Mesothelial cell of epicardium (in vitro differentiated cells): ENCODE measurements around the gene DNAI4. TPM values are rescaled to one million over a fixed set of nuclear protein-coding genes. Genes with fewer than 3 reads are reported as not detected.
"Not testable (repeated sequence)": the region's sequence is repeated elsewhere in the genome, so short reads cannot be mapped to it uniquely, and the experiment has no call there.

Experiments used
- DNase-seq, 2 experiments: peaks; one replicate each; pipeline ENCODE4 v3.0.0; 2021; ENCODE audit warnings: low spot score in 2 of 2; ENCODE audit not compliant: unreplicated experiment in 2 of 2
- H3K27ac Mint-ChIP-seq: 2 replicates; pipeline ENCODE4 v1.8.0; 2021; ENCODE audit warnings: mixed read lengths
- H3K27me3 Mint-ChIP-seq: 2 replicates; pipeline ENCODE4 v1.8.0; 2021; ENCODE audit warnings: low read depth, mixed read lengths
- H3K36me3 Mint-ChIP-seq: 2 replicates; pipeline ENCODE4 v1.8.0; 2021; ENCODE audit warnings: mixed read lengths
- H3K4me1 Mint-ChIP-seq: 2 replicates; pipeline ENCODE4 v1.8.0; 2021; ENCODE audit warnings: mixed read lengths
- H3K4me3 Mint-ChIP-seq: 2 replicates; pipeline ENCODE4 v1.8.0; 2021; ENCODE audit warnings: mild to moderate bottlenecking, moderate library complexity, mixed read lengths
- H3K9me3 Mint-ChIP-seq: 2 replicates; pipeline ENCODE4 v1.8.0; 2021; ENCODE audit warnings: mixed read lengths
- CTCF ChIP-seq: fragments of 200-600 bp; sonication (generic); IDR thresholded peaks from one replicate; pipeline ENCODE4 v1.5.0; 2021; ENCODE audit warnings: antibody characterized with exemption; ENCODE audit not compliant: unreplicated experiment
- total RNA-seq: library from RNA; stranded (reverse); gene quantifications from 3 replicates; pipeline ENCODE4 v1.2.1, GENCODE V29; 2021

Gene DNAI4
- total RNA-seq, 1 donor from 2014 or later = 9.3 TPM

GRCh38 chr1:66876664-66877063, 48.0 kb downstream of the DNAI4 start:
- no peak for DNase-seq

DNA sequence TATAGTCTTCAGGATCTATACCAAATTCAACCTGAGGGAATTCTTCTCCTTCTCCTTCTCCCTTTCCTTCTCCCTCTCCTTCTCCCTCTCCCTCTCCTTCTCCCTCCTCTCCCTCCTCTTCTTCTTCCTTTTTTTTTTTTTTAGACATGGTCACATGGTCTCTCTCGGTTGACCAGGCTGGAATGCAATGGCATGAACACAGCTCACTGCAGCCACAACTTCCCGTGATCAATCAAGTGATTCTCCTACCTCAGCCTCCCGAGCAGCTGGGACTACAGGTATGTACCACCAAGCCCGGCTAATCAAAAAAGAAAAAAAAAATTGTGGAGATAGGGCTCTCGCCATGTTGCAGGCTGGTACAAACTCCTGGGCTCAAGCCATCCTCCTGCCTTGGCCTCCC, 51.5 kb downstream of the DNAI4 start:
- Mint-ChIP-seq H3K4me1 (no peaks in the 10 kb centered on the region), H3K27ac (no peak overlapping the region), H3K4me3 (no peak overlapping the region), H3K9me3 (peaks cover 6% of the 10 kb centered on the region), H3K27me3 (no peaks in the 10 kb centered on the region), H3K36me3 (peaks cover 1% of the 10 kb centered on the region)
- TF ChIP-seq CTCF = no peak
- DNase-seq = no peak

More at GRCh38 chr1:66876664-66877063, 48.0 kb downstream of the DNAI4 start:
- H3K27ac Mint-ChIP-seq = no peak overlapping the region
- H3K36me3 Mint-ChIP-seq = peaks cover 9% of the 10 kb centered on the region
- H3K27me3 Mint-ChIP-seq = no peaks in the 10 kb centered on the region
- TF ChIP-seq CTCF = no peak
- H3K4me1 Mint-ChIP-seq = no peaks in the 10 kb centered on the region
- no peak overlapping the region for H3K4me3 Mint-ChIP-seq
- H3K9me3 Mint-ChIP-seq = peaks cover 34% of the 10 kb centered on the region

- not testable (repeated sequence) for H3K4me1 Mint-ChIP-seq, H3K36me3 Mint-ChIP-seq, H3K27me3 Mint-ChIP-seq, H3K4me3 Mint-ChIP-seq, H3K27ac Mint-ChIP-seq, H3K9me3 Mint-ChIP-seq, DNase-seq
Observed at GRCh38 chr1:66872024-66872423, 52.6 kb downstream of the DNAI4 start.

DNA sequence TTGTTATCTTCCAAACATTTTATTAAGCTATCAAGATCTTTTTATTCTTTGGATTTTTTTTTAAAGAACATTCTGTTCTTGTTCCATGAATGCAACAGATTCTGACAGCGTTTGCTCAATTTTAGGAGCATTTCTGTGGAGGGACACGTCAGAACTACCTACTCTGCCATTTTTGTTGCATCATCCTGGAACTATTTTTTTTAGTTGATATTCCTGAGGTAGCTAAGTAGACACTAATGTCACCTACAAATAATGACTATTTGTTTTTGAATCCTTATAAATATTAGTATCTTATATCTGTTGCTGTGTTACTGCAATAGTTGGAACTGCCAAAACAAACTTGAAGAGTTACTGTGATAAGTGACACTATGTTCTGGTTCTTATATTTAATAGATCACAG, 57.2 kb downstream of the DNAI4 start:
- TF ChIP-seq CTCF = no peak
- no peaks in the 10 kb centered on the region for H3K27me3 Mint-ChIP-seq
- H3K9me3 Mint-ChIP-seq = no peaks in the 10 kb centered on the region
- H3K27ac Mint-ChIP-seq = no peak overlapping the region
- DNase-seq = no peak
- H3K36me3 Mint-ChIP-seq = peaks cover 1% of the 10 kb centered on the region
- H3K4me1 Mint-ChIP-seq = no peaks in the 10 kb centered on the region
- no peak overlapping the region for H3K4me3 Mint-ChIP-seq

- H3K36me3 Mint-ChIP-seq = peaks cover 2% of the 10 kb centered on the region
- no peaks in the 10 kb centered on the region for H3K27me3 Mint-ChIP-seq
- no peak for DNase-seq
- no peak for TF ChIP-seq CTCF
- H3K9me3 Mint-ChIP-seq = no peaks in the 10 kb centered on the region
- no peak overlapping the region for H3K4me3 Mint-ChIP-seq
- H3K4me1 Mint-ChIP-seq = no peaks in the 10 kb centered on the region
- no peak overlapping the region for H3K27ac Mint-ChIP-seq
Observed at GRCh38 chr1:66860529-66860928, 64.1 kb downstream of the DNAI4 start.

DNA sequence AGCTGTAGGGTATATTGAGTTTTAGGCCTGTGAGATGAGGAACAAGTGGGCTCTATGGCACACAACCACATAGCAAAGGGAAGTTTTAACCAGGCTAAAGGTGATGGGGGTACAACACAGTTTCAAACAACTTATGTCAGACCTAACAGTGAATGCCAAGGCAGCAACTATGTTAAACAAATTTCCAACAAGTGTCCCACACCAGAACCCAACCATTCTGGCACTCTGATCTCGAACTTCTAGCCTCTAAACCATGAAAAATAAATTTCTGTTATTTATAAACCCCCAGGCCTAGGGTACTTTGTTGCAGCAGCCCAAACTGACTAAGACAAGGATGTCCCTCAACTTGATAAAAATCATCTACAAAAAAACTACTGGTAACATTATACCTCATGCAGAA, 71.3 kb downstream of the DNAI4 start:
- Mint-ChIP-seq H3K4me1 (peaks cover 2% of the 10 kb centered on the region), H3K9me3 (peaks cover 25% of the 10 kb centered on the region), H3K36me3 (peaks cover 18% of the 10 kb centered on the region), H3K27ac (no peak overlapping the region), H3K4me3 (no peak overlapping the region), H3K27me3 (no peaks in the 10 kb centered on the region)
- no peak for TF ChIP-seq CTCF
- DNase-seq = no peak
